ENCODE data around the gene MSX2. TPM values are rescaled to one million over a fixed set of nuclear protein-coding genes. Genes with fewer than 3 reads are reported as not detected.

The MSX2 gene
- total and polyA plus RNA-seq, 2 of the 8 experiments (the other 6 are each of a cell fraction or from before 2014, with no cell fraction given): 0.24 to 0.47 TPM

DNA sequence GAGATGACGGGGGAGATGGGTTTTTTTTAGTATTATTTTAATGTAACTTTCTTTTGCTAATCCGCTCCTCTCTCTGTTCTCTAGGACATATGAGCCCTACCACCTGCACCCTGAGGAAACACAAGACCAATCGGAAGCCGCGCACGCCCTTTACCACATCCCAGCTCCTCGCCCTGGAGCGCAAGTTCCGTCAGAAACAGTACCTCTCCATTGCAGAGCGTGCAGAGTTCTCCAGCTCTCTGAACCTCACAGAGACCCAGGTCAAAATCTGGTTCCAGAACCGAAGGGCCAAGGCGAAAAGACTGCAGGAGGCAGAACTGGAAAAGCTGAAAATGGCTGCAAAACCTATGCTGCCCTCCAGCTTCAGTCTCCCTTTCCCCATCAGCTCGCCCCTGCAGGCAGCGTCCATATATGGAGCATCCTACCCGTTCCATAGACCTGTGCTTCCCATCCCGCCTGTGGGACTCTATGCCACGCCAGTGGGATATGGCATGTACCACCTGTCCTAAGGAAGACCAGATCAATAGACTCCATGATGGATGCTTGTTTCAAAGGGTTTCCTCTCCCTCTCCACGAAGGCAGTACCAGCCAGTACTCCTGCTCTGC lies 4.8 kb downstream of the MSX2 start (continued):
- no peak for TF ChIP-seq BRCA1 (IDR thresholded peaks at IDR 0.05; ENCODE audit: low read depth, low read length)
